GM21515 (cell line): Measurements from ENCODE around the gene ASXL2.

Experiments used
- ATAC-seq: cut with Tn5 transposase; IDR thresholded peaks from one replicate; pipeline ENCODE4 v1.9.1; 2021; ENCODE audit not compliant: unreplicated experiment

ASXL2 gene

GRCh38 chr2:25808006-25808383, 70.3 kb downstream of the ASXL2 start:
- no peak for ATAC-seq

- ATAC-seq, result no peak
Observed at GRCh38 chr2:25806941-25807340, 71.3 kb downstream of the ASXL2 start.

GRCh38 chr2:25805987-25806386, 72.3 kb downstream of the ASXL2 start:
- ATAC-seq, result no peak

GRCh38 chr2:25804338-25804737, 73.9 kb downstream of the ASXL2 start:
- ATAC-seq, result no peak

GRCh38 chr2:25799301-25799700, 79.0 kb downstream of the ASXL2 start:
- no peak for ATAC-seq

- ATAC-seq, result no peak
Observed at GRCh38 chr2:25797620-25798488, 80.4 kb downstream of the ASXL2 start.

- no peak for ATAC-seq
Observed at GRCh38 chr2:25794544-25795276, 83.6 kb downstream of the ASXL2 start.

GRCh38 chr2:25790074-25790790, 88.1 kb downstream of the ASXL2 start:
- ATAC-seq, result no peak

GRCh38 chr2:25788457-25788856, 89.8 kb downstream of the ASXL2 start:
- ATAC-seq, result no peak

GRCh38 chr2:25787020-25787419, 91.3 kb downstream of the ASXL2 start:
- ATAC-seq, result no peak

GRCh38 chr2:25784404-25784803, 93.9 kb downstream of the ASXL2 start:
- ATAC-seq, result no peak

- ATAC-seq, result no peak
Observed at GRCh38 chr2:25777077-25777476, 101.2 kb downstream of the ASXL2 start.

GRCh38 chr2:25772078-25772477, 106.2 kb downstream of the ASXL2 start:
- no peak for ATAC-seq

- no peak for ATAC-seq
Observed at GRCh38 chr2:25763575-25763974, 114.7 kb downstream of the ASXL2 start.

GRCh38 chr2:25760297-25760696, 118.0 kb downstream of the ASXL2 start:
- ATAC-seq, result no peak

GRCh38 chr2:25758348-25758747, 119.9 kb downstream of the ASXL2 start:
- ATAC-seq, result no peak

GRCh38 chr2:25757906-25758305, 120.4 kb downstream of the ASXL2 start:
- ATAC-seq, result no peak

GRCh38 chr2:25756536-25756935, 121.8 kb downstream of the ASXL2 start:
- ATAC-seq, result no peak

GRCh38 chr2:25749676-25750075, 128.6 kb downstream of the ASXL2 start:
- no peak for ATAC-seq

- ATAC-seq, result no peak
Observed at GRCh38 chr2:25744055-25744454, 134.2 kb downstream of the ASXL2 start.

GRCh38 chr2:25743132-25743830, 135.0 kb downstream of the ASXL2 start:
- no peak for ATAC-seq
